T-helper 2 cell treated with Interferon-gamma antibody and Interleukin-4, amounts not matched to agents 5 μg/mL and 100 μg/mL, for 36 hours (primary cell): Measurements from ENCODE around the gene SLC7A5.
"Not testable (repeated sequence)": the region's sequence is repeated elsewhere in the genome, so short reads cannot be mapped to it uniquely, and the experiment has no call there.

Experiments used
- DNase-seq: peaks from one replicate; pipeline ENCODE4 v3.0.0; 2021; ENCODE audit warnings: low spot score
- H3K27ac Mint-ChIP-seq: one replicate; pipeline ENCODE4 v1.8.0; 2021; ENCODE audit warnings: mild to moderate bottlenecking, mixed read lengths
- H3K27me3 Mint-ChIP-seq: one replicate; pipeline ENCODE4 v1.8.0; 2021; ENCODE audit warnings: low read depth, mixed read lengths
- H3K36me3 Mint-ChIP-seq: one replicate; pipeline ENCODE4 v1.8.0; 2021; ENCODE audit warnings: low read depth, mixed read lengths
- H3K4me1 Mint-ChIP-seq: one replicate; pipeline ENCODE4 v1.8.0; 2021; ENCODE audit warnings: low read depth, mixed read lengths
- H3K4me3 Mint-ChIP-seq: one replicate; pipeline ENCODE4 v1.8.0; 2022; ENCODE audit warnings: mild to moderate bottlenecking, moderate library complexity, mixed read lengths
- H3K9me3 Mint-ChIP-seq: one replicate; pipeline ENCODE4 v1.8.0; 2021; ENCODE audit warnings: mixed read lengths

Gene SLC7A5

GRCh38 chr16:87896924-87897520 lies 27.7 kb upstream of the SLC7A5 start:
- not testable (repeated sequence) for H3K27me3 Mint-ChIP-seq, H3K36me3 Mint-ChIP-seq

GRCh38 chr16:87896176-87896890 lies 27.0 kb upstream of the SLC7A5 start:
- H3K36me3 Mint-ChIP-seq, H3K27me3 Mint-ChIP-seq, H3K9me3 Mint-ChIP-seq: not testable (repeated sequence)
- peak overlapping the region; percentile 83 for H3K4me3 Mint-ChIP-seq
- peaks cover 43% of the 10 kb centered on the region for H3K4me1 Mint-ChIP-seq
- peak; percentile 22 for DNase-seq
- H3K27ac Mint-ChIP-seq: peak overlapping the region; percentile 99

More at GRCh38 chr16:87896924-87897520, 27.7 kb upstream of the SLC7A5 start:
- Mint-ChIP-seq H3K27ac (peak overlapping the region; percentile 99), H3K4me1 (peaks cover 43% of the 10 kb centered on the region), H3K4me3 (peak overlapping the region; percentile 83)
- DNase-seq, H3K9me3 Mint-ChIP-seq: not testable (repeated sequence)

GRCh38 chr16:87895641-87896141 lies 26.4 kb upstream of the SLC7A5 start:
- Mint-ChIP-seq H3K36me3 (no peaks in the 10 kb centered on the region), H3K27me3 (no peaks in the 10 kb centered on the region)

GRCh38 chr16:87894005-87894404 lies 24.7 kb upstream of the SLC7A5 start:
- H3K36me3 Mint-ChIP-seq, H3K4me3 Mint-ChIP-seq, H3K27me3 Mint-ChIP-seq, H3K27ac Mint-ChIP-seq, H3K9me3 Mint-ChIP-seq, DNase-seq: not testable (repeated sequence)
- peaks cover 42% of the 10 kb centered on the region for H3K4me1 Mint-ChIP-seq

More at GRCh38 chr16:87895641-87896141, 26.4 kb upstream of the SLC7A5 start:
- Mint-ChIP-seq H3K27ac (peak overlapping the region; percentile 99), H3K4me1 (peaks cover 43% of the 10 kb centered on the region), H3K9me3 (no peaks in the 10 kb centered on the region), H3K4me3 (peak overlapping the region; percentile 83)
- DNase-seq: peak; percentile 93

GRCh38 chr16:87891764-87892163 lies 22.5 kb upstream of the SLC7A5 start:
- Mint-ChIP-seq H3K27ac (no peak overlapping the region), H3K4me1 (peaks cover 25% of the 10 kb centered on the region), H3K9me3 (no peaks in the 10 kb centered on the region), H3K4me3 (no peak overlapping the region), H3K27me3 (no peaks in the 10 kb centered on the region), H3K36me3 (peaks cover 3% of the 10 kb centered on the region)
- DNase-seq: no peak

DNA sequence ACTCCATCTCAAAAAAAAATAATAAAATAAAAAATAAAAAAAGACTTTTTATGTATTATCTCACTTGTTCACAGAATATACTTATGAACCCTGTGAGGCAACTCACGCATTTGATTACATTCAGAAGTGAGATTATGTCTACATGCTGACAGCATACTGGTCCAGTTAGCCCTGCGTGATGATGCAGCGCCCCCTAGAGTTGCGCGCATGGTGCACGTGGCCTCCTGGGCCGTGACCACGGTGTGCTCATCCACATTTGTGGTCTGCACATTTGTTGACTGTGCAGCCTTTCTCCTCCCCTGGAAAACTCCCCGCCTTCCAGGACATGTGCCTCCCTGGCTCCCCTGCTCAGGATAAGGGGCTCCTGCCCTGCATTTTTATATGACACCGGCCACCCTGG lies 20.5 kb upstream of the SLC7A5 start:
- H3K27me3 Mint-ChIP-seq, H3K4me3 Mint-ChIP-seq, H3K27ac Mint-ChIP-seq, DNase-seq, H3K36me3 Mint-ChIP-seq, H3K9me3 Mint-ChIP-seq: not testable (repeated sequence)
- H3K4me1 Mint-ChIP-seq: peaks cover 11% of the 10 kb centered on the region

DNA sequence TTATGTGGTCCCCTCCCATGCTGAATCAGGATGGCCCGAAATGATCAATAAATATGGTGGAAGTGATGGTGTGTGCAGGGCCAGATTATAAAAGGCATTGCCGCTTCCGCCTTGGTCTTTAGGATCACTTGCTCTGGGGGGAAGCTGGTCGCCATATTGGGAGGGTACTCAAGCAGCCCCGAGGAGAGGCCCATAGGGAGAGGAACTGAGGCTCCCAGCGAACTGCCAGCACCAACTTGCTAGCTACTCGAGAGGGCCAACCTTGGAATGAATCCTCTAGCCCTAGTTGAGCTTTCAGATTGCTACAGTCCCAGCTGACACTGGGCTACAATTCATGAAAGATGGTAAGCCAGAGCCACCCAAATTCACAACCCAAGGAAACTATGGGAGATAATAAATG lies 19.0 kb upstream of the SLC7A5 start:
- H3K9me3 Mint-ChIP-seq, DNase-seq, H3K4me1 Mint-ChIP-seq, H3K27ac Mint-ChIP-seq, H3K36me3 Mint-ChIP-seq, H3K27me3 Mint-ChIP-seq, H3K4me3 Mint-ChIP-seq: not testable (repeated sequence)

DNA sequence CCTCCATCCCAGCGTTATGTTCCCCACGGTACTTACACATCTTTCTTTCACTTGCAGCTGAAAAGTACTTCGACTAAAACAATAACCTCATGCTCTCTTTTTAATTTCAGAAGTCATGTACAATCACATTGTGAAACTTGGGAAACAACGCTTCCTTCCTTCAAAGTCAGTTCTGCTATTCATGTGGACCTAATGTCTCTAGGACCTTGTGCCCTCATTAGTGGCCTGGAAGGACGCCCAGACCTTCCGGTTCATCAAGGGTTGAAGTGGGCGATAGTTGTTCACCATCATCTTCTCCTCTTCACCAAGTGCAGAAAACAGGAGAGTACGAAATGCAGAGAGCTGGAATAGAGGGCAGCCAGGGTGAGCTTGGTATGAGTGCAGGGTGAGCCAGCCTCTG lies 18.6 kb upstream of the SLC7A5 start:
- not testable (repeated sequence) for H3K4me1 Mint-ChIP-seq, H3K9me3 Mint-ChIP-seq, H3K36me3 Mint-ChIP-seq

DNA sequence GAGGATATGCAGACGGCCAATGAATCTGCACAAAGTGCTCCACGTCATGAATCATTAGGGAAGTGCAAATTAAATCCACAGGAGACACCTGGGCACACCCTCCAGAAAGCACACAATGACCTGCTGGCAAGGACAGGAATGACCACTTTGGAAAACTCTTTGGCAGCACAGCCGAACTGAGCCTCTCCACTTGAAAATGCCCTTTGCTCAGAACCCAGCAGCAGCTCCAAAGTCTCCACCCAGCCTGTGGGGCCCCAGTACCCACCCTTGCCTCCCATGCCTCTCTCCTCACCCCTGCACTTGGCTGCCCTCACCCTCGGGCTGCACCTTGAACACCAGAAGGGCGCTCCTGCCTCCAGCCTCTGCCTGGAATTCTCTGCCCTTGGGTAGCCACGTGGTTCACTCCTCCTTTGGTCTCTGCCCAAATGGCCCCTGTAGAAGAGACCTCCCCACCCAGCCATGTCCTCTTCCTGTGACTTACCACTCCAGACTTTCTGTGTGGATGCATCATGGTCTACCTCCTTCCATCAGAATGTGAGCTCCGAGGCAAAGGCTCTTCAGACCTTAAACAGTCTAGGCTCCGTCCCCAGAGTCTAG lies 16.2 kb upstream of the SLC7A5 start:
- not testable (repeated sequence) for H3K36me3 Mint-ChIP-seq, H3K27me3 Mint-ChIP-seq, H3K9me3 Mint-ChIP-seq, H3K4me3 Mint-ChIP-seq, DNase-seq
- Mint-ChIP-seq H3K4me1 (peaks cover 12% of the 10 kb centered on the region), H3K27ac (peak overlapping the region; percentile 21)

More for the DNA sequence above, 18.6 kb upstream of the SLC7A5 start:
- not testable (repeated sequence) for H3K4me3 Mint-ChIP-seq, H3K27me3 Mint-ChIP-seq, DNase-seq, H3K27ac Mint-ChIP-seq

DNA sequence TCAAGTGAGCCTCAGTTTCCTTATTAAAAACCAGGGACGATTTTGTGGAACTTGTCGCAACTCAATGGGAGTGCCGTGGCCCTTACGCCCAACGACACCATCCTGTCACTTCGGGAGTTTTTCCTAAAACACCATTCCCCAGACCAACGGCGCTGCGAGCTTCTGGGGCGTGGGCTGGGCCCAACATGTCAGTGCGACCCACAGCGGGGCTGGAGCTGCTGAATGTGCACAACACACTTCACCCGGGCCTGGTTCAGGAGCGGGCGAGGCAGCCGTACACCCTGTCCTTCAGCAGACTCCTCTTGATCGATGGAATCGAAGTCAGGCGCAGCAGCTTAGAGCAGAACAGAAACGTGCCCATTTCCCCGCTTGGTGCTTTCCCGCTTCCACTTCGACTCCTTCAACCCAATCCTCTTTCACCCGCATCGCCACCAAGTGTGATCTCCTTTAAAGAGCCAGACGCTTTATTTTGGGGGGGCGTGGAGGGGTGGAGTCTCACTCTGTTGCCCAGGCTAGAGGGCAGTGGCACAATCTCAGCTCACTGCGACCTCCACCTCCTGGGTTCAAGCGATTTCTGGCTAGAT lies 13.2 kb upstream of the SLC7A5 start:
- Mint-ChIP-seq H3K36me3 (peaks cover 4% of the 10 kb centered on the region), H3K9me3 (peaks cover 7% of the 10 kb centered on the region), H3K27ac (no peak overlapping the region), H3K4me3 (no peak overlapping the region), H3K27me3 (no peaks in the 10 kb centered on the region), H3K4me1 (peaks cover 10% of the 10 kb centered on the region)
- DNase-seq: no peak

DNA sequence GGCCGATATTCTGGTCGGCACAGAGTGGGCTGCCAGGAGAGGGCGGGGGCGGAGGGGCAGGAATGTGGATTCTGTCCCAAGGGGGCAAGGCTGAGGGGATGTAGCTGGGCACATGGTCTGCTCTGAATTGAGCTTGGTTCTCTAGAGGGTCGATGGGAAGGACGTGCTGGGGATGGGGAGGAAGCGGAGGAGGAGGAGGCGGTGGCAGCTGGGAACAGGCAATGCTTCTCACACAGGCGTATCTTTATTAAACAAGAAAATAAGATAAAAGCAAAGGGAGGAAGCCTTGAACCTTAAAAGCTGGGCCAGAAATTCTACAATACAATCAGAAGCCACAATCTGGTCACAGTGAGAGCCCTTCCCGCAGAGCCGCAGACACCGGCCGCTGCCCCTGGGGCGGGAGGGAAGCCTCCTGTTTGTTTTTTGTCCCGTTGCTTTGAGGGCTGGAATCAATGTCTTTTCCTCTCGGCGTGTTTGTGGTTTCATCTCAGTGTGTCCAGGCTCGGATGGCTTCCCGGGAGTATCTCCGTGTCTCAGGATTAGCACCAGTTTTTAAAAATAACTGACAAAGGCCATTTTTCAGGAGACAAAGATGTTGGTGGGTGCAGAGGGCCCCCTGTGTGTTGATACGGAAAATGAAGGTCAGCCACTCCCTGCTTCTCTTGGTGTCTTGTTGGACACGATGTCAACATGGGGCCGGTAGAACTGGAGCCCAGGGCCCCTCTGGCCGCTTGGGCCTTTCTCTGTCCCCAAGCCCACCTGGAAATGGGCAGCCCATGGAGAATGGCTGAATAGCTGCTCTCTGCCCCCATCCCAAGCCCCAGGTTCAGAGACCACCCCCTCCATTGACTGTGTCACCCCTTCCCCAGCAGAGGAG lies 12.3 kb upstream of the SLC7A5 start:
- peaks cover 14% of the 10 kb centered on the region for H3K4me1 Mint-ChIP-seq
- H3K4me3 Mint-ChIP-seq: no peak overlapping the region
- H3K27me3 Mint-ChIP-seq: no peaks in the 10 kb centered on the region
- peaks cover 7% of the 10 kb centered on the region for H3K9me3 Mint-ChIP-seq
- H3K36me3 Mint-ChIP-seq: peaks cover 4% of the 10 kb centered on the region
- no peak for DNase-seq
- H3K27ac Mint-ChIP-seq: no peak overlapping the region

GRCh38 chr16:87880117-87880696 lies 10.9 kb upstream of the SLC7A5 start:
- no peak for DNase-seq
- no peak overlapping the region for H3K27ac Mint-ChIP-seq
- H3K27me3 Mint-ChIP-seq: no peaks in the 10 kb centered on the region
- H3K36me3 Mint-ChIP-seq: peaks cover 4% of the 10 kb centered on the region
- H3K4me1 Mint-ChIP-seq: peaks cover 17% of the 10 kb centered on the region
- peaks cover 7% of the 10 kb centered on the region for H3K9me3 Mint-ChIP-seq
- H3K4me3 Mint-ChIP-seq: no peak overlapping the region

- H3K4me1 Mint-ChIP-seq: peaks cover 24% of the 10 kb centered on the region
- DNase-seq, H3K4me3 Mint-ChIP-seq, H3K9me3 Mint-ChIP-seq, H3K27me3 Mint-ChIP-seq, H3K36me3 Mint-ChIP-seq: not testable (repeated sequence)
- H3K27ac Mint-ChIP-seq: peak overlapping the region; percentile 1
Observed at GRCh38 chr16:87879411-87880013, 10.2 kb upstream of the SLC7A5 start.
